ENCODE results near the gene PRDM15. TPM values are rescaled to one million over a fixed set of nuclear protein-coding genes. Genes with fewer than 3 reads are reported as not detected.

PRDM15 gene
- total RNA-seq, 1 experiment from 2014 or later: 10.4 TPM

GRCh38 chr21:41808846-41809245 lies 70.3 kb downstream of the PRDM15 start:
- H3K4me3 Mint-ChIP-seq (ENCODE audit: low read depth, unreplicated experiment): no peak overlapping the region
- no peaks in the 10 kb centered on the region for H3K27me3 Mint-ChIP-seq (ENCODE audit: unreplicated experiment)
- H3K9me3 Mint-ChIP-seq (ENCODE audit: low read depth, unreplicated experiment): no peaks in the 10 kb centered on the region
- intact Hi-C loops (cut with micrococcal nuclease; ENCODE audit: unreplicated experiment): no loop called here
- CTCF ChIA-PET: interaction anchor here (0.7 kb wide), 1 partner anchor 643 kb away, joined by 4 read pairs; no protein-coding TSS in a partner anchor
- H3K36me3 Mint-ChIP-seq (ENCODE audit: insufficient read depth, unreplicated experiment): no peaks in the 10 kb centered on the region
- no TSS peak for BruUV-seq (replicated peaks)
- H3K27ac Mint-ChIP-seq (ENCODE audit: unreplicated experiment): no peak overlapping the region
- TF ChIP-seq, protein P1, sequence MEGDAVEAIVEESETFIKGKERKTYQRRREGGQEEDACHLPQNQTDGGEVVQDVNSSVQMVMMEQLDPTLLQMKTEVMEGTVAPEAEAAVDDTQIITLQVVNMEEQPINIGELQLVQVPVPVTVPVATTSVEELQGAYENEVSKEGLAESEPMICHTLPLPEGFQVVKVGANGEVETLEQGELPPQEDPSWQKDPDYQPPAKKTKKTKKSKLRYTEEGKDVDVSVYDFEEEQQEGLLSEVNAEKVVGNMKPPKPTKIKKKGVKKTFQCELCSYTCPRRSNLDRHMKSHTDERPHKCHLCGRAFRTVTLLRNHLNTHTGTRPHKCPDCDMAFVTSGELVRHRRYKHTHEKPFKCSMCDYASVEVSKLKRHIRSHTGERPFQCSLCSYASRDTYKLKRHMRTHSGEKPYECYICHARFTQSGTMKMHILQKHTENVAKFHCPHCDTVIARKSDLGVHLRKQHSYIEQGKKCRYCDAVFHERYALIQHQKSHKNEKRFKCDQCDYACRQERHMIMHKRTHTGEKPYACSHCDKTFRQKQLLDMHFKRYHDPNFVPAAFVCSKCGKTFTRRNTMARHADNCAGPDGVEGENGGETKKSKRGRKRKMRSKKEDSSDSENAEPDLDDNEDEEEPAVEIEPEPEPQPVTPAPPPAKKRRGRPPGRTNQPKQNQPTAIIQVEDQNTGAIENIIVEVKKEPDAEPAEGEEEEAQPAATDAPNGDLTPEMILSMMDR (IDR thresholded peaks at IDR 0.05; ENCODE audit: unreplicated experiment): no peak
- no peak for DNase-seq
- H3K4me1 Mint-ChIP-seq (ENCODE audit: low read depth, unreplicated experiment): no peaks in the 10 kb centered on the region

GRCh38 chr21:41808094-41808493 lies 71.0 kb downstream of the PRDM15 start:
- TF ChIP-seq, protein P1 (IDR thresholded peaks at IDR 0.05; ENCODE audit: unreplicated experiment): no peak
- no peaks in the 10 kb centered on the region for H3K4me1 Mint-ChIP-seq (ENCODE audit: low read depth, unreplicated experiment)
- no peak overlapping the region for H3K4me3 Mint-ChIP-seq (ENCODE audit: low read depth, unreplicated experiment)
- BruUV-seq (replicated peaks): no TSS peak
- CTCF ChIA-PET: no interaction called here
- no peaks in the 10 kb centered on the region for H3K27me3 Mint-ChIP-seq (ENCODE audit: unreplicated experiment)
- intact Hi-C loops (cut with micrococcal nuclease; ENCODE audit: unreplicated experiment): no loop called here
- no peak for DNase-seq
- H3K27ac Mint-ChIP-seq (ENCODE audit: unreplicated experiment): no peak overlapping the region
- H3K9me3 Mint-ChIP-seq (ENCODE audit: low read depth, unreplicated experiment): no peaks in the 10 kb centered on the region
- no peaks in the 10 kb centered on the region for H3K36me3 Mint-ChIP-seq (ENCODE audit: insufficient read depth, unreplicated experiment)

- intact Hi-C loops (cut with micrococcal nuclease; ENCODE audit: unreplicated experiment): no loop called here
- Mint-ChIP-seq H3K36me3 (ENCODE audit: insufficient read depth, unreplicated experiment) (no peaks in the 10 kb centered on the region), H3K4me3 (ENCODE audit: low read depth, unreplicated experiment) (no peak overlapping the region), H3K9me3 (ENCODE audit: low read depth, unreplicated experiment) (no peaks in the 10 kb centered on the region), H3K27me3 (ENCODE audit: unreplicated experiment) (no peaks in the 10 kb centered on the region), H3K27ac (ENCODE audit: unreplicated experiment) (no peak overlapping the region), H3K4me1 (ENCODE audit: low read depth, unreplicated experiment) (no peaks in the 10 kb centered on the region)
- CTCF ChIA-PET: no interaction called here
- no peak for DNase-seq
- BruUV-seq (replicated peaks): no TSS peak
- TF ChIP-seq, protein P1 (IDR thresholded peaks at IDR 0.05; ENCODE audit: unreplicated experiment): no peak
Measured at GRCh38 chr21:41806773-41807172, 72.4 kb downstream of the PRDM15 start.

DNA sequence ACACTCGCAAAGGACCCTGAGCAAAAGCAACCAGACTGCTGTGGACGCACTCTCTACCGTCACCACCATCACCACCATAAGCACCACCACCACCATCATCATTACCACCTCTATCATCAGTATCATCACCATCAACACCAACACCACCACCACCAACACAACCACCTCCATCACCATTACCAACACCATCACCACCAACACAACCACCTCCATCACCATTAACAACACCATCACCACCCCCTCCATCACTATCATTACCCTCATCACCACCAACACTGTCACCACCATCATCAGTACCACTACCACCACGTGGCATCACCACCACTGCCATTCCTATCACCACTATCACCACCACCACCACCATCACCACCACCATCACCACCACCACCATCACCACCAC lies 73.5 kb downstream of the PRDM15 start:
- CTCF ChIA-PET: no interaction called here
- Mint-ChIP-seq H3K9me3 (ENCODE audit: low read depth, unreplicated experiment) (no peaks in the 10 kb centered on the region), H3K4me1 (ENCODE audit: low read depth, unreplicated experiment) (no peaks in the 10 kb centered on the region), H3K27ac (ENCODE audit: unreplicated experiment) (no peak overlapping the region), H3K4me3 (ENCODE audit: low read depth, unreplicated experiment) (no peak overlapping the region), H3K27me3 (ENCODE audit: unreplicated experiment) (no peaks in the 10 kb centered on the region), H3K36me3 (ENCODE audit: insufficient read depth, unreplicated experiment) (no peaks in the 10 kb centered on the region)
- TF ChIP-seq, protein P1 (IDR thresholded peaks at IDR 0.05; ENCODE audit: unreplicated experiment): no peak
- DNase-seq: no peak
- intact Hi-C loops (cut with micrococcal nuclease; ENCODE audit: unreplicated experiment): no loop called here
- BruUV-seq (replicated peaks): no TSS peak

Data from Calu3 (cell line).